G401 (cell line): ENCODE measurements around the gene EIF2S2. TPM values are rescaled to one million over a fixed set of nuclear protein-coding genes. Genes with fewer than 3 reads are reported as not detected.

Experiments
- DNase-seq: peaks from one replicate; pipeline ENCODE4 v3.0.0-alpha.2; 2015; ENCODE audit warnings: low spot score
- in situ Hi-C: cut with HindIII; loops from 2 replicates; pipeline ENCODE4 v1.10.0; 2016; ENCODE audit warnings: low sequenced_read_pairs, mixed read lengths
- total RNA-seq: library from RNA; depleted of rRNA; stranded (reverse); fragments of >200 nt; shearing (Covaris generic); gene quantifications from 2 replicates; pipeline ENCODE4 v1.2.3, GENCODE V29; 2014

Gene EIF2S2
- total RNA-seq, 1 experiment from 2014 or later, result 221 TPM

DNA sequence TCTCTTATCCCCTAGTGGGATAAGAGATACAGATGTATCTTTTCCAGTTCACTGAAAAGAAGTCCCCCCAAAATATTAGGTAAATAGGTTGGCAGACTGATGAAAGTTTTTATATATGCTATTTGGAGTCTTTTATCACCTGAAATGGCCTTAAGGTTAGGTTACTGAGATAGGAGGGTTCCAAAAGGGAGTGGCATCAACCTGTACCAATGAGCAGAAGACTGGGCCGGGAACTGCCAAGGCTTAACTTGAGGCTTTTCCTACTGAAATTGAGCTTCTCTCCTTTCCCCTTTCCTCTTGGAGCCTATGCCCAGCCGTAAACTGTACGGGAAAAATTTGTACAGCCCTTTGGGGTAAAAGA, 42.0 kb downstream of the EIF2S2 start:
- in situ Hi-C loops, result loop anchor here (5.0 kb wide), 1 partner anchor 68 kb away; no protein-coding TSS in a partner anchor
- DNase-seq, result no peak

DNA sequence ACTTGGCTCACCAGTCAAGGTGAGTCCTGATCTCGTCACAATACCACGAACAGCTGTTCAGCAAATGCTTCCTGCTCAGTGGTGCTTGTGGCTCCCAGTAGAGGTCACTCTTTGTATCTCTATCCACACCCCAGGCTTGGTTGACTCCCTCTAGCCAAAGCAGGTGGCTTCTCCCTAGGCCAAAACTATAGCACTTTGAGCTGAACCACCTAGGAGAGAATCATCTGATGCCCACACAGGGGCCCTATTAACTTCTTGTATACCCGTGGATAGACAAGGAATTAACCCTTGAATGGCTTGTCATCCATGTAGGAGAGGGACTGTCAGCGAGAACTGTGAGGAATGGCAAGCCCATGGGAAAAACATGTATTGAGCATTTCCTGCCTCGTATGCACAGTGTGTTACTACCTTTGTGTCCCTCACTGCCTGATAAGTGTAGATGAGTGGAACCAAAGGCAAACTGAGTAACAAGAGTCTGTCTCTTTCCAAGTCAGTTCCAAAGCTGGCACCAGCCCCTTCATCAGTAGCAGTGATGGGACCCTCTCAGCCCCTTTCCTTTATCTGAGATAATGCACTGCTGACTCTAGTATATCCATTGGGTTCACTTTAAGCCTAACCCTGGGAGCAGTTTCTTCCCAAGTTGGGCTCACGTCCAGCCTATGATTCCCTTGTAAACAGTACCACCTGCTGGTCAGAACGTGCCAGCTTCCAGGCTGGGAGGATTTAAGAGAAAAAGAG, 42.5 kb downstream of the EIF2S2 start:
- in situ Hi-C loops, result loop anchor here (5.0 kb wide), 1 partner anchor 67 kb away; no protein-coding TSS in a partner anchor
- peak; percentile 89 for DNase-seq

- DNase-seq, result no peak
- in situ Hi-C loops, result no loop called here
These were observed 44.0 kb downstream of the EIF2S2 start for GRCh38 chr20:34068001-34068400.

DNA sequence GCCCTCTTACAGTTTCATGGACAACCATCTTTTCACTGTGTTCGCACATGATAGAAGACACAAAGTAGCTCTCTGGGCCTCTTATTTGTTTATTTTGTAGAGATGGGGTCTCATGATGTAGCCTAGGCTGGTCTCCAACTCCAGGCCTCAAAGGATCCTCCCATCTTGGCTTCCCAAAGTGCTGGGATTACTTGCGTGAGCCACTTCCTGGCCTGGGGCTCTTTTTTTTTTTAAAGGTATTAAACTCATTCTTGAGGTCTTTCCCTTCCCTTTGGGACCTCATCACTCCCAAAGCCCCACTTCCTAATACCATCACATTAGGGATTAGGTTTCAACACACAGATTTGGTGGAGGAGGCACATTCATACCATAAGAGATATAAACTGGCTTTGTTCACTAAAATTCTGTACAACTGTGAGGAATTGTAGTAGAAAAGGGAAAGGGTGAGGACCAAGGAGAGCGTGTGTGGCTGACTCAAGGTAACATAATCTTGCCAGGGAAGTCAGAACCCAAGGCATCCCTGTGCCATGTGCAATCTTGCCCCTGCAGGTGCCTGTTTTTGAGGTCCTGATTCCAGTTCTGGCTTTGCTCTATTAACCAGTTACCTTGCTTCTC, 45.5 kb downstream of the EIF2S2 start:
- in situ Hi-C loops, result no loop called here
- DNase-seq, result no peak

GRCh38 chr20:34065260-34065659, 46.8 kb downstream of the EIF2S2 start:
- in situ Hi-C loops, result no loop called here
- DNase-seq, result no peak

- no peak for DNase-seq
- in situ Hi-C loops, result no loop called here
These were observed 47.8 kb downstream of the EIF2S2 start for GRCh38 chr20:34064286-34064685.

- in situ Hi-C loops, result no loop called here
- DNase-seq, result no peak
These were observed 49.2 kb downstream of the EIF2S2 start for GRCh38 chr20:34062570-34063482.

GRCh38 chr20:34061695-34062094, 50.3 kb downstream of the EIF2S2 start:
- no peak for DNase-seq
- in situ Hi-C loops, result no loop called here

DNA sequence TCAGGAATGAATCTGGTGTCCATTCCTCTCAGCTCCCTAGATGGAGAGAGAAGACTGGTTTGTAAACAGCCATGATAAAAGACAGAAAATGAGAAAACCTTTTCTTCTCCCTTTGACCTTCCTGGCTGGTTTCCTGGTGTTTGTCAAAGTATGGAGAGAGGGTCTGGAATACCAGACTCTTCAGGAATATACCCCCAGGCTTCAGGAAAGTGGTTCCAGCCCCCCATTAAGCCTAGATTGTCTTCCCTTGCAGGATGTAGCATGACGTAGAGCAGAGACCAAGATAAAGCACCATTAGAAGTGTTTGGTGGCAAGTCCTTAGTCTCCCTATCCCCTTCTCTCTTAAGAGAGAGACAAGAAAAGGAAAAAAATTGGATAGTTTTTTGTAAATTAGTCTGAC, 51.1 kb downstream of the EIF2S2 start:
- in situ Hi-C loops, result no loop called here
- no peak for DNase-seq

- DNase-seq, result no peak
- in situ Hi-C loops, result no loop called here
These were observed 53.2 kb downstream of the EIF2S2 start for GRCh38 chr20:34058831-34059230.

DNA sequence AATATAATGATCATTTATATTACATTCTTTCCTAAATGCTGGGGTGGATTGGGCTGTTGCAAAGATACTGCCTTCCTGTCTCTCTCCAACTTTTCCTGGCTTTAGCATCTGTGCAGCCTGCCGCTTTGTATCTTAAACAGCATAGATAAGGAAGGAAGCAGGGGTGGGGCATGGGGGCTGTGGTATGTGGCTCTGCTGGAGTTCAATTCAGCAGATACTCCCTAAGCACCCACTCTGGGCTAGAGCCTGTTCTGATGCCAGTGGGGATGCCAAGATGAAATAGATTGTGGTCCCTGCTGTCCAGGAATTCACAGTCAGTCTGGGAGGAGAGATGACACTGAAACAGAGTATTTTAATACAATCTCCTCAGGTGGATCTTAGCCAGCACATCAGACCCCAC, 56.8 kb downstream of the EIF2S2 start:
- in situ Hi-C loops, result no loop called here
- DNase-seq, result no peak

GRCh38 chr20:34052414-34052813, 59.6 kb downstream of the EIF2S2 start:
- in situ Hi-C loops, result no loop called here
- no peak for DNase-seq

- DNase-seq, result peak; percentile 87
- in situ Hi-C loops, result no loop called here
These were observed 61.9 kb downstream of the EIF2S2 start for GRCh38 chr20:34049897-34050695.

GRCh38 chr20:34049389-34049788, 62.7 kb downstream of the EIF2S2 start:
- no peak for DNase-seq
- in situ Hi-C loops, result no loop called here

- in situ Hi-C loops, result no loop called here
- no peak for DNase-seq
These were observed 64.1 kb downstream of the EIF2S2 start for GRCh38 chr20:34047917-34048316.

DNA sequence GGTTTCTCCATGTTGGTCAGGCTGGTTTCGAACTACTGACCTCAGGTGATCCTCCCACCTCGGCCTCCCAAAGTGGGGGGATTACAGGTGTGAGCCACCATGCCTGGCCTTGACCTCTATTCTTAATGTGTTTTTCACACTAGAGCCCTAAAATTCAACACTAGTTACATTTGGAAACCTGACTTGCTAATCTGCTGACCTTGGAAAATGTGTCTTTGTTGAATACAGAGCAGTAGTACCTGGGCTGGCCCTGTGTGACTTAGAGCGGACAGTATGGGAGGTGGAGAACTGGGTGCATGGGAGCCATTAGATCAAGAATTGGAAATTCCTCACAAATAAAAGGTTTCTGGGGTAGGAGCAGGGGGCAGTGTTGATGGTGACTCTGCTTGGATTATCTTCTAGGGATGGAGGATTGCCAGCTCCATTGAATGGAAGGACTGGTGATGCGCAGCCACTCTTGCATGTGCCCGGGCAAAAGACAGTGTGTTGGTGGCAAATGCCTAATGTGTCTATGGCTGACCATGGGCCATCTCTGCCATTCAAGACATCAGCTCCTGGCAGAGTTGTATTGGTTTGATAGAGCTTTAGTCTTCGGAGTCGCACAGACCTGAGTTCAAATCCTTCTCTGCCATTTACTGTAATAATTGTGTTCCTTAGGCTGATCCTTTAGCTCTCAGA, 64.9 kb downstream of the EIF2S2 start:
- in situ Hi-C loops, result no loop called here
- DNase-seq, result no peak

DNA sequence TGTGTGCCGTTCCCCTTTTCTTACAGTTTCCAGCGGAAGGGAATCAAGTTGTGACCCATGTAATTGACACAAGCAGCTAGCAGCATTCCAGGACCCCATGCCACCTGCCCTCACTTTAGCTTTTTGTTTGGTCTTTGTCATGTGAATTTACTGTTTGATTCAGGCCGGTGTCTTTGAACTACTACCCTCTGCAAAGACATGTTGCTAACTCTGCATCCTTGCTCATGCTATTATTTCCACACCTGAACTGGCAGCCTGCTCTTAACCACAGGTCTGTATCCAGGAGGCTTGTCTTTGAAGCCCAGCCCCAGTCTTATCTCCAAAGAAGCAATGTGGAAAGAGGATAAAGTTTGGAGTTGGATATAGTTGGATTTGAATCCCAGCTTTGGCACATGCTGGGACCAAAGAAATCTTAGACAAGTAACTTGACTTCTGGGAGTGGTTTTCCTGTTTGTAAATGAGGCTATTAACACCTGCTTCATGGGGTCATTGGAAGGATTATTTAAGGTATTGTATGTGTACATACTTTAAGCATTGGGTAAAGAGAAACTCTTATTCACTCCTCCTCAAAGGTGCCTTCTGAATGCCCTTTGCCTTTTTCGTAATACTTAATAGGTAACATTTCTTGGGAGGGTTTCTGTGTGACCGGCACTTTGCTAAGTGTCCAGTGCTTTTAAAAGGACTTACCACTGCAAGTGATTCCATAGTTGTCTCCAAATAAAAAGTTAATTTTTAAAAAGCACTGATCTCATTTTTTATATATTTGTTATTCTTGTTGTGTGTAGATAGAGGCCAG, 65.9 kb downstream of the EIF2S2 start:
- in situ Hi-C loops, result no loop called here
- no peak for DNase-seq

DNA sequence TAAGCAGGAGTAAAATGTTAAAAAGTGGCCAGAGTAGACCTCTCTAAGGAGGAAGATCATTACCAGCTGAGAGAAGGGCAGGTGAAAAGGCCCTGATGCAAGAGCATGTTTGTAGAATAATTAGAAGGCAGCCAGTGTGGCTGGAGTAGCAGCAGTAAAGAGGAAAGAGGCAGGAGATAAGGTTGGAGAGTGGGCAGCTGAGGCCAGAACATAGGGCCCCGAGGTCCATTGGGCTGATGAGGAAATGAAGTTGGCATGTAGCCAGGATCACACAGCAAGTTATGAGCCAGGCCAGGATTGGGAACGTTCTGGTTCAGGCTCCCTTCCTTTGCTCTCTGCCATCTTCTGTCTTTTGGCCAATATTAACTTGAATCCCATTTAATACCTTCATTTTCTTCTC, 66.7 kb downstream of the EIF2S2 start:
- peak; percentile 73 for DNase-seq
- in situ Hi-C loops, result no loop called here
